ENCODE results near the gene TUBA1C. TPM values are rescaled to one million over a fixed set of nuclear protein-coding genes. Genes with fewer than 3 reads are reported as not detected.
A peak's percentile ranks its signal among the peaks of the same experiment; 100 is the strongest.

TUBA1C gene
- total and polyA plus RNA-seq, 9 of the 15 experiments (the other 6 are each of a cell fraction or from before 2014, with no cell fraction given) = 755 to 3,012 (median 914) TPM

- TF ChIP-seq TSC22D4 (tag; IDR thresholded peaks at IDR 0.05) = no peak
- no peak for TF ChIP-seq UBTF (IDR thresholded peaks at IDR 0.05; ENCODE audit: borderline replicate concordance in 1 of 2, low read depth in 2 of 2, low read length in 2 of 2)
- no peak for TF ChIP-seq GATA2 (CRISPR knock-in tag; IDR thresholded peaks at IDR 0.05)
- TF ChIP-seq MTA2 (IDR thresholded peaks at IDR 0.05; ENCODE audit: low read depth) = no peak
- no peak for TF ChIP-seq MYC (IDR thresholded peaks at IDR 0.05; ENCODE audit: low read depth, low read length)
- TF ChIP-seq MYC (CRISPR knock-in tag; IDR thresholded peaks at IDR 0.05; ENCODE audit: borderline replicate concordance, low read depth) = peak; percentile 21; the same call in 1 of the 2 replicates
- TF ChIP-seq MAFK (IDR thresholded peaks at IDR 0.05; ENCODE audit: low read length) = peak; percentile 30; the same call in 1 of the 2 replicates
- no peak for TF ChIP-seq PATZ1 (CRISPR knock-in tag; IDR thresholded peaks at IDR 0.05; ENCODE audit: borderline replicate concordance)
- no peak for TF ChIP-seq SREBF1 (IDR thresholded peaks at IDR 0.05; ENCODE audit: borderline replicate concordance, low read depth, low read length)
- TF ChIP-seq POLR3A (IDR thresholded peaks at IDR 0.05; ENCODE audit: borderline replicate concordance, extremely low read depth, insufficient read depth, insufficient read length) = no peak
- no peak for TF ChIP-seq U2AF1 (optimal IDR thresholded peaks at IDR 0.05; ENCODE audit: low read depth, low read length)
- TF ChIP-seq TEAD2 (tag; IDR thresholded peaks at IDR 0.05) = no peak
- TF ChIP-seq ZBTB17 (CRISPR knock-in tag; IDR thresholded peaks at IDR 0.05) = no peak
- no peak for TF ChIP-seq ZBTB1 (CRISPR knock-in tag; IDR thresholded peaks at IDR 0.05; ENCODE audit: borderline replicate concordance, low read depth)
- TF ChIP-seq IRF9 (tag; IDR thresholded peaks at IDR 0.05) = no peak
- no peak for TF ChIP-seq ZC3H8 (IDR thresholded peaks at IDR 0.05)
- TF ChIP-seq COPS2 (conservative IDR thresholded peaks at IDR 0.05) = no peak
- 0 out of 2 replicates have a peak, but pooled peaks have one; percentile 41 for TF ChIP-seq SMARCE1 (IDR thresholded peaks at IDR 0.05)
- TF ChIP-seq KLF1 (tag; IDR thresholded peaks at IDR 0.05) = no peak
- TF ChIP-seq PRMT5 (CRISPR knock-in tag; IDR thresholded peaks at IDR 0.05) = no peak
- TF ChIP-seq ZFX (CRISPR knock-in tag; IDR thresholded peaks at IDR 0.05) = no peak
- no peak for TF ChIP-seq NR4A1 (CRISPR knock-in tag; IDR thresholded peaks at IDR 0.05)
- TF ChIP-seq NR4A1 (tag; IDR thresholded peaks at IDR 0.05) = no peak
- TF ChIP-seq PCBP2 (IDR thresholded peaks at IDR 0.05; ENCODE audit: low read depth, low read length, poor library complexity, severe bottlenecking) = no peak
- no peak for TF ChIP-seq ZNF785 (CRISPR knock-in tag; IDR thresholded peaks at IDR 0.05)
- no peak for TF ChIP-seq MECOM (CRISPR knock-in tag; IDR thresholded peaks at IDR 0.05)
Measured at GRCh38 chr12:49305762-49306510, 41.1 kb downstream of the TUBA1C start (continued).

Data from K562 (cell line).